Measurements from ENCODE around the gene SLC2A1.
A peak's percentile ranks its signal among the peaks of the same experiment; 100 is the strongest.

The SLC2A1 gene

DNA sequence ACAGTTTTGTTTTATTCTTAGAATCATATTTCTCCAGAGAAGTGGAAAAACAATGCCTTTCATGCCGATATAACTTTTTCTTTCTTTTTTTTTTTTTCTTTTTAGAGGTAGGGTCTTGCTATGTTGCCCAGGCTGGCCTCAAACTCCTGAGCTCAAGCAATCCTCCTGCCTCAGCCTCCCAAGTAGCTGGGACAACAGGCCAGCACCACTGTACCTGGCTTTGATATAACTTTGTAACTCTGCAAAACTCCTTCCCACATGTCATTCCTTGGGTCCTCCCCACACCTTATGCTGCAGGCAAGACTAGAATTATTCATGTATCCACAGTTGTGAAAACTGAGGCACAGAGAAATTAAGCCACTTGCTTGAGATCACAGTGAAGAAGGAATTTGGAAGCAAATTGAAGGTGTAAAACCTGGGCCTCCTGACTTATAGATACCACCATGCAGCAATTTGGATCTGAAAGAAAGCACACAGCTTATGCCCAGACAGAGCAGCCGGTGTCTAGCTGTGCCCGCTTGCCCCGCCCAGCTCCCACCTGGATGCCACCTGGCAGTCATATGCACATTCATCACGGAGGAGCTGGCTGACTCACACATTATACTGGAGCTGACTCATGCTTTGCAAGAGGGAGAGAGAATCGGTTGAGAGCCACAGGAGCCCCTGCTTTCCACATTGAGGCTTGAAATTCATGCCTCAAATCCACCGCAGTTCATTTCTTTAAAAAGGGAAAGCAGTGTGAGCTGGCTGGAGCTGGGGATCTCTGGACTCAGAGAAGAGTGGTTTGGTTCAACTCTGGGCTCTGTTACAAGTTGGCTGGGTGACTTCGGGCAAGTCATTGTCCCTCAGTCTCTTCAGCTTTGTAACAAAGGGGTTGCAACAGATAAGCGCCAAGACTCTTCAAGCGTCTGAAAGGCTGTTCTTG, 8.3 kb upstream of the SLC2A1 start:
- no peak for DNase-seq
- intact Hi-C loops (cut with DNase I; ENCODE audit: low total_unique reads), result no loop called here
- peaks cover 0 to 28% (median 16%) of the 10 kb centered on the region in 4 donors for H3K4me1 ChIP-seq
- peak overlapping the region in 1 of 2 donors; percentile 16 for H3K27ac ChIP-seq
- no peaks in the 10 kb centered on the region for H3K27me3 ChIP-seq
- TF ChIP-seq, protein P1, sequence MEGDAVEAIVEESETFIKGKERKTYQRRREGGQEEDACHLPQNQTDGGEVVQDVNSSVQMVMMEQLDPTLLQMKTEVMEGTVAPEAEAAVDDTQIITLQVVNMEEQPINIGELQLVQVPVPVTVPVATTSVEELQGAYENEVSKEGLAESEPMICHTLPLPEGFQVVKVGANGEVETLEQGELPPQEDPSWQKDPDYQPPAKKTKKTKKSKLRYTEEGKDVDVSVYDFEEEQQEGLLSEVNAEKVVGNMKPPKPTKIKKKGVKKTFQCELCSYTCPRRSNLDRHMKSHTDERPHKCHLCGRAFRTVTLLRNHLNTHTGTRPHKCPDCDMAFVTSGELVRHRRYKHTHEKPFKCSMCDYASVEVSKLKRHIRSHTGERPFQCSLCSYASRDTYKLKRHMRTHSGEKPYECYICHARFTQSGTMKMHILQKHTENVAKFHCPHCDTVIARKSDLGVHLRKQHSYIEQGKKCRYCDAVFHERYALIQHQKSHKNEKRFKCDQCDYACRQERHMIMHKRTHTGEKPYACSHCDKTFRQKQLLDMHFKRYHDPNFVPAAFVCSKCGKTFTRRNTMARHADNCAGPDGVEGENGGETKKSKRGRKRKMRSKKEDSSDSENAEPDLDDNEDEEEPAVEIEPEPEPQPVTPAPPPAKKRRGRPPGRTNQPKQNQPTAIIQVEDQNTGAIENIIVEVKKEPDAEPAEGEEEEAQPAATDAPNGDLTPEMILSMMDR (IDR thresholded peaks at IDR 0.05), result no peak
- no peaks in the 10 kb centered on the region for H3K9me3 ChIP-seq
- peaks cover 0 to 5% (median 0%) of the 10 kb centered on the region in 3 donors for H3K36me3 ChIP-seq
- H3K4me3 ChIP-seq, result no peak overlapping the region

DNA sequence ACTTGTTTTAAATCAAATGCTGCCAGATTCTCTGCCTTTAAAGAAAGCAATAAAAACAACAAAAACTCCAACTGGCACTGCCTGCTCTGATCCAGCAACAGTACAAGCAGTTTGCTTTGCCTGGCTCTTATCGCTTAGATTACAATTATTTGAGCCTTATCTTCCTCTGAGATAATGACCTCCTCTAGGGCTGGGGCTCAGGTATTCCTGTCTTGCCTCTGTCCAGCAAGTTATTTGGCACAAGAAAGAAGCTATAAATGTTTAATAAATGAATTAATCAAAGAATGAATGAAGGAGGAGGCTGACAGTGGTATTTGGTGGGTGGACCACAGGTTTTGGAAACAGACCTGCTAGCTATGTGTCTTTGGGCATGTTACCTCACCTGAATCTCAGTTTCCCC, 6.7 kb upstream of the SLC2A1 start:
- Histone ChIP-seq H3K27ac (no peak overlapping the region), H3K9me3 (no peaks in the 10 kb centered on the region), H3K4me1 (peaks cover 0 to 41% (median 23%) of the 10 kb centered on the region in 4 donors), H3K4me3 (no peak overlapping the region), H3K27me3 (no peaks in the 10 kb centered on the region), H3K36me3 (no peaks in the 10 kb centered on the region)
- no peak for DNase-seq
- TF ChIP-seq, protein P1 (IDR thresholded peaks at IDR 0.05), result no peak
- intact Hi-C loops (cut with DNase I; ENCODE audit: low total_unique reads), result no loop called here

DNA sequence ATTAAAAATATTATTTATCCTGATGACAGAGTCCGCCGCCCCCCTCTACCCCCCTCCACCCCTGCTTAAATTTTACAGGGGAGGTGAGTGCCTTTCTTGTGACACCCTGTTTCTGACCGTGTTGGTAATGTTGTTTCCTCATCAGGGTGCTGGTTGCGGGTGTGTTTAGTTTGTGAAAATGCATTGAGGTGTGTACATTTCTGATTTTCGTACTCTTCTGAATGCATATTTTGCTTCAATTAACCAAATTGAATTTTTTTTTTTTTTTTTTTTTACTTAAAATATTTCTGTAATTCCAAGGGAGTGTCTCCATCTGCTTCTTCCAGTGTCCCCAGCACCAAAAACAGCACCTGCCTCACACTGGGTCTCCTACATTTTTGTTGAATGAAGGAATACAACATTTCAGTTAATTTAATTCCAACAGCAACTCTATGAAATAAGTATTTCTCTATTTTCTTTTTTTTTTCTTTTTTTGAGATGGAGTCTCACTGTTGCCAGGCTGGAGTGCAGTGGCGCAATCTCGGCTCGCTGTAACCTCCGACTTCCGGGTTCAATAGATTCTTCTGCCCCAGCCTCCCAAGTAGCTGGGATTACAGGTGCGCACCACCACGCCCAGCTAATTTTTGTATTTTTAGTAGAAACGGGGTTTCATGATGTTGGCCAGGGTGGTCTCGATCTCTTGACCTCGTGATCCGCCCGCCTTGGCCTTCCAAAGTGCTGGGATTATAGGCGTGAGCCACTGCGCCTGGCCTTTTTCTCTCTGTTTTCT, 5.6 kb upstream of the SLC2A1 start:
- no peak overlapping the region for H3K4me3 ChIP-seq
- no peaks in the 10 kb centered on the region for H3K27me3 ChIP-seq
- no peaks in the 10 kb centered on the region for H3K36me3 ChIP-seq
- DNase-seq, result no peak
- intact Hi-C loops (cut with DNase I; ENCODE audit: low total_unique reads), result loop anchor here (5.0 kb wide), 1 partner anchor 37 kb away; no protein-coding TSS in a partner anchor
- H3K27ac ChIP-seq, result peak overlapping the region in 1 of 2 donors; percentile 99
- TF ChIP-seq, protein P1 (IDR thresholded peaks at IDR 0.05), result no peak
- H3K9me3 ChIP-seq, result no peaks in the 10 kb centered on the region
- H3K4me1 ChIP-seq, result peaks cover 0 to 51% (median 30%) of the 10 kb centered on the region in 4 donors

DNA sequence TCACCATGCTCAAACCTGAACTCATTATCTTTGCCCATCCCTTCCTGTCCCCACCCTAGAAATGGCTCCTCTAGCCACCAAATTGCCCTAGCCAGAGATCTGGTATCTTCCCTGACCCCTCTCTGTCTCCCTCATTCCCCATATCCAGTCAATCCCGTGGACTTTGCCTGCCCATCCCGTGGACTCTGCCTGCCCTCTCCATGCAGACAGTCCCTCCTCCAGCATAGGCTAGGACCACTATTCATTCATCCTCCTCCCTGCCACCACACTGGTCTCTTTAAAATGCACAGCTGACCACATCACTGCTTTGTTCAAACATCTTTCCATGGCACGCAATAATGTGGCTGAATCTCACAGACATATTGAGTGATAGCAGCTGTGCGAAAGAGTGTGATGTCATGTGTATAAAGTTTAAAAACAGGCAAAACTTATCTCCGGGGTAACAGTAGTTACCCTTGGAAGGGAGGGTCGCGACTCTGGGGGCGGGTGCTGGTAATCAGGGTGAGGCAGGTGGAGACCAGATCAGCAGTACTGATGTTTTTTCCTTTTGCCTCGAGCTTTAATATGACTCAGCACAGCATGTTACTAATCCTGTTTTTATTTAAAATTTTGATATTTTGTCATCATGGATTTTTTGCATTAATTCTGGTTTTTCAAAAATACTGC, 4.8 kb upstream of the SLC2A1 start:
- Histone ChIP-seq H3K27me3 (peaks cover 0 to 3% of the 10 kb centered on the region in 2 donors), H3K4me1 (peaks cover 0 to 51% (median 31%) of the 10 kb centered on the region in 4 donors), H3K27ac (peak overlapping the region; percentile 97 to 99), H3K4me3 (no peak overlapping the region), H3K9me3 (no peaks in the 10 kb centered on the region), H3K36me3 (no peaks in the 10 kb centered on the region)
- no peak for DNase-seq
- TF ChIP-seq, protein P1 (IDR thresholded peaks at IDR 0.05), result no peak
- intact Hi-C loops (cut with DNase I; ENCODE audit: low total_unique reads), result loop anchor here (5.0 kb wide), 1 partner anchor 36 kb away; no protein-coding TSS in a partner anchor

All from tibial artery (tissue), 4 donors.